ENCODE measurements around the gene GNAS.

GNAS gene

GRCh38 chr20:58843128-58843556 lies 9.4 kb upstream of the GNAS start:
- H3K36me3 ChIP-seq (ENCODE audit: control insufficient read depth, low read length): peaks cover 3% of the 10 kb centered on the region; the same call in 1 of the 2 replicates

DNA sequence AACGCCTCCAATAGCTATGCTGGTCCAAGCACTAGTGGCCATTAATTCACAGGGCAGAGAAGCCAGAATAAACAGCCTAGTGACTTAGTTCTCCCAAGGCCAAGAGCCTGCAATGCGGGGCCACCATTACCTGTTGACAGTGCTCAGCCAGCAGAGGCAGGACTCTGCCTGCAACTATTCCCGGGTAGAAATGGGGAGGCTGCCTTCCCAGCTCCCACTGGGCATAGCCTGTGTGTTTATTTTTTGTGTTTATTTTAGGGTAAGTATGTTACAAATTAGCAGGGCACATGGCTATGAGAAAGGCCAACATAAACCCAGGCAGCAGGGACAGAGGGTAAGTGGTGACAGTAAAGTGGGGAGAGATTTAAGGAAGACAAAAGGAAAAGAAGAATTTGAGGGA lies 6.8 kb upstream of the GNAS start:
- TF ChIP-seq EZH2phosphoT487 (IDR thresholded peaks at IDR 0.05; ENCODE audit: borderline replicate concordance, low read length): no peak
- TF ChIP-seq CTCF (IDR thresholded peaks at IDR 0.05; ENCODE audit: low read depth, low read length, poor library complexity, severe bottlenecking): no peak
- H3K9me3 ChIP-seq (ENCODE audit: control insufficient read depth, insufficient read depth, low read length): no peaks in the 10 kb centered on the region
- no peaks in the 10 kb centered on the region for H3K9me2 ChIP-seq (replicated peaks; ENCODE audit: control insufficient read depth, low read length)
- H3K79me2 ChIP-seq (ENCODE audit: control insufficient read depth, low read length): peaks cover 53% of the 10 kb centered on the region
- H4K20me1 ChIP-seq (ENCODE audit: control insufficient read depth, insufficient read depth, low read depth, low read length): 0 out of 2 replicates have a peak, but pooled peaks cover 3% of the 10 kb centered on the region
- H3K4me3 ChIP-seq (ENCODE audit: low read length): no peak overlapping the region
- H3K36me3 ChIP-seq (ENCODE audit: control insufficient read depth, low read length): peaks cover 7% of the 10 kb centered on the region; the same call in 1 of the 2 replicates
- no peaks in the 10 kb centered on the region for H3F3A ChIP-seq (ENCODE audit: control insufficient read depth, insufficient read depth)
- peaks cover 4% of the 10 kb centered on the region; the same call in 1 of the 2 replicates for H3K27me3 ChIP-seq (ENCODE audit: control insufficient read depth, low read length)
- H3K4me1 ChIP-seq (ENCODE audit: control insufficient read depth, low read length): peaks cover 7% of the 10 kb centered on the region
- no peak overlapping the region for H3K4me2 ChIP-seq (ENCODE audit: low read length)
- H3K27ac ChIP-seq (ENCODE audit: low read depth, low read length): no peak overlapping the region

More at GRCh38 chr20:58843128-58843556, 9.4 kb upstream of the GNAS start:
- H3K4me1 ChIP-seq (ENCODE audit: control insufficient read depth, low read length): no peaks in the 10 kb centered on the region
- no peaks in the 10 kb centered on the region for H3K9me2 ChIP-seq (replicated peaks; ENCODE audit: control insufficient read depth, low read length)
- no peak overlapping the region for H3K27ac ChIP-seq (ENCODE audit: low read depth, low read length)
- peaks cover 30% of the 10 kb centered on the region for H3K79me2 ChIP-seq (ENCODE audit: control insufficient read depth, low read length)
- H3K4me2 ChIP-seq (ENCODE audit: low read length): no peak overlapping the region
- TF ChIP-seq CTCF (IDR thresholded peaks at IDR 0.05; ENCODE audit: low read depth, low read length, poor library complexity, severe bottlenecking) (no peak), EZH2phosphoT487 (IDR thresholded peaks at IDR 0.05; ENCODE audit: borderline replicate concordance, low read length) (no peak)
- H3F3A ChIP-seq (ENCODE audit: control insufficient read depth, insufficient read depth): no peaks in the 10 kb centered on the region
- peaks cover 4% of the 10 kb centered on the region; the same call in 1 of the 2 replicates for H3K27me3 ChIP-seq (ENCODE audit: control insufficient read depth, low read length)
- H3K9me3 ChIP-seq (ENCODE audit: control insufficient read depth, insufficient read depth, low read length): no peaks in the 10 kb centered on the region
- H4K20me1 ChIP-seq (ENCODE audit: control insufficient read depth, insufficient read depth, low read depth, low read length): 0 out of 2 replicates have a peak, but pooled peaks cover 3% of the 10 kb centered on the region
- H3K4me3 ChIP-seq (ENCODE audit: low read length): no peak overlapping the region

DNA sequence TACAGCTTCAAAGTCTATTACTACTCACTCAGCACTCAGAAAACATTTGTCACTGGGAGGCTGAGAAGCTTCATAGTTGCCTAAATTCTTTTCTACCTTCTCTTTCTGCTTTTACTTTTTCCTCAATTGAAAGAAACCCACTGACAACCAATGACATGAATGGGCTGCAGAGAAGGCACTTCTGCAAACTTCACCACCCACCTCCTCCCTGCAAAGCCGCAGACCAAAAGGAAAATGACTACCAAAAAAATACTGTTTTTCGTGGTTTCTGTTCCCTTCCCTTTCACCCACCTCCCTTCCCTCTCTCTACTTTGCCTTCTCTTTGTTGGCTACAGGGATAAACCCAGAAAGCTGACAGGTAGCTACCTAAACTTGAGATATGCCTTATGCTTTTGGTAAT lies 5.1 kb upstream of the GNAS start:
- Histone ChIP-seq H4K20me1 (ENCODE audit: control insufficient read depth, insufficient read depth, low read depth, low read length) (0 out of 2 replicates have a peak, but pooled peaks cover 3% of the 10 kb centered on the region), H3K4me1 (ENCODE audit: control insufficient read depth, low read length) (peaks cover 21% of the 10 kb centered on the region), H3K4me2 (ENCODE audit: low read length) (no peak overlapping the region), H3K27me3 (ENCODE audit: control insufficient read depth, low read length) (peaks cover 11% of the 10 kb centered on the region), H3K9me2 (replicated peaks; ENCODE audit: control insufficient read depth, low read length) (no peaks in the 10 kb centered on the region), H3K4me3 (ENCODE audit: low read length) (no peak overlapping the region), H3K79me2 (ENCODE audit: control insufficient read depth, low read length) (peaks cover 56% of the 10 kb centered on the region), H3F3A (ENCODE audit: control insufficient read depth, insufficient read depth) (no peaks in the 10 kb centered on the region), H3K9me3 (ENCODE audit: control insufficient read depth, insufficient read depth, low read length) (no peaks in the 10 kb centered on the region), H3K27ac (ENCODE audit: low read depth, low read length) (no peak overlapping the region), H3K36me3 (ENCODE audit: control insufficient read depth, low read length) (peaks cover 7% of the 10 kb centered on the region; the same call in 1 of the 2 replicates)
- TF ChIP-seq CTCF (IDR thresholded peaks at IDR 0.05; ENCODE audit: low read depth, low read length, poor library complexity, severe bottlenecking): no peak
- no peak for TF ChIP-seq EZH2phosphoT487 (IDR thresholded peaks at IDR 0.05; ENCODE audit: borderline replicate concordance, low read length)

All from DOHH2 (cell line).